8988T (cell line): Measurements from ENCODE around the gene RETREG1.
"Not testable (repeated sequence)": the region's sequence is repeated elsewhere in the genome, so short reads cannot be mapped to it uniquely, and the experiment has no call there.

Source experiments
- DNase-seq: peaks from one replicate; pipeline ENCODE4 v3.0.0; 2011

Gene RETREG1

GRCh38 chr5:16482891-16483290, 133.9 kb downstream of the RETREG1 start:
- no peak for DNase-seq

- no peak for DNase-seq
These were observed 135.8 kb downstream of the RETREG1 start for GRCh38 chr5:16480821-16481538.

GRCh38 chr5:16480144-16480543, 136.7 kb downstream of the RETREG1 start:
- no peak for DNase-seq

GRCh38 chr5:16477541-16477940, 139.3 kb downstream of the RETREG1 start:
- DNase-seq: no peak

- DNase-seq: not testable (repeated sequence)
These were observed 140.4 kb downstream of the RETREG1 start for GRCh38 chr5:16476417-16476816.

- no peak for DNase-seq
These were observed 145.4 kb downstream of the RETREG1 start for GRCh38 chr5:16471387-16471786.

- DNase-seq: no peak
These were observed 149.2 kb downstream of the RETREG1 start for GRCh38 chr5:16467363-16468219.

GRCh38 chr5:16465544-16466432, 151.0 kb downstream of the RETREG1 start, which contains the start of gene ZNF622:
TSS of gene ZNF622 (minus strand) at chr5:16465800. CDS start at chr5:16465665, 135 bp downstream.
- DNase-seq: peak; percentile 58

- no peak for DNase-seq
These were observed 151.9 kb downstream of the RETREG1 start for GRCh38 chr5:16464664-16465543.

GRCh38 chr5:16464231-16464630, 152.6 kb downstream of the RETREG1 start:
- no peak for DNase-seq

GRCh38 chr5:16461782-16462181, 155.0 kb downstream of the RETREG1 start:
- DNase-seq: no peak

- DNase-seq: no peak
These were observed 155.8 kb downstream of the RETREG1 start for GRCh38 chr5:16461026-16461425.

- DNase-seq: no peak
These were observed 157.3 kb downstream of the RETREG1 start for GRCh38 chr5:16459451-16459850.

- DNase-seq: no peak
These were observed 158.9 kb downstream of the RETREG1 start for GRCh38 chr5:16457853-16458252.

GRCh38 chr5:16457451-16457850, 159.3 kb downstream of the RETREG1 start:
- no peak for DNase-seq

GRCh38 chr5:16456103-16456832, 160.5 kb downstream of the RETREG1 start:
- DNase-seq: no peak

GRCh38 chr5:16455668-16456067, 161.1 kb downstream of the RETREG1 start:
- no peak for DNase-seq

GRCh38 chr5:16454686-16455085, 162.1 kb downstream of the RETREG1 start:
- no peak for DNase-seq

- DNase-seq: no peak
These were observed 163.2 kb downstream of the RETREG1 start for GRCh38 chr5:16453609-16454008.

- DNase-seq: no peak
These were observed 166.6 kb downstream of the RETREG1 start for GRCh38 chr5:16450163-16450562.

GRCh38 chr5:16446993-16447392, 169.8 kb downstream of the RETREG1 start:
- no peak for DNase-seq
